ENCODE data around the gene TMTC3. TPM values are rescaled to one million over a fixed set of nuclear protein-coding genes. Genes with fewer than 3 reads are reported as not detected.
"Not testable (repeated sequence)": the region's sequence is repeated elsewhere in the genome, so short reads cannot be mapped to it uniquely, and the experiment has no call there.

The TMTC3 gene
- total RNA-seq = 1 to 10 TPM; 7.3 to 9.8 TPM

DNA sequence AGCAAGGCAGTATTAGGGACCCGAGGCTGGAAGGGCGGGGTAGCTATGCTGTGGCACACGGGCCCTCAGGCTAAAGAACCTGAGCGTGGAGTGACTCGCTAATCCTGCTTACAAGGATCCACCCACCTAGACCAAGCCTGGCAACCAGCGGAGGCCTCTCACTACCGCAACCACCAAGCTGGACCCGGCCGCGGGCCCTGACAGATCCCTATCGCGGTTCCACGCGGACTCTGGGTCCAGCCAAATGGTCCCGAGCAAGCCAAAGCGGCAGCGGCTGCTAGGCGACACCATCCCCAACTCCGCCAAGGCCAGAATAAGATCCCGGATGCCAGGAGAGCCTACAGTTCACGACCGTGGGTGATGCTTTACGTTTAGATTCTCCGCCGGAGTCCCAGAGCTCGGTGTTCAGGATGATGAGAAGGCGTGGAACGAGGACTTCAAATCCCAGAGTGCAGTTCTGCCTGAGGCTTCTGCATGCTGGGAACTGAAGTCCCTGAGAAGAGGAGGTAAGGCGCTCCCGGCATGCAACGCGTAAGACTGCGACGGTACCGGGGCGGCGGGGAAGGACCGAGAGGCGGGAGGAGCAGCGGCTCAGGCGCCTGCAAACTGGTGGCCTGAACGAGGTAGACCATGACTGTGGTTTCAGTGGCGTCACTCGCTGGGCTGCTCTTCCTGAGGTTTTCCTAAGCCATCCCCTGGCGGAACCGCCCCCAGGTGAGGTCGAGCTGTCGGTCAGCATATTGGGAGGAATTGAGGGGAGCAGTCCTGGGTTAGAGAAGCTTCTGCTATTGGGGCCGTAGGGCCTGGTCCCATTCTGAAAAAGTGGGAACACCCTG, at the start of gene TMTC3, which contains the start of gene CEP290:
Gene TMTC3, plus strand, starts transcription at position 534 of the 836 bp plus-strand sequence. CDS start 6,009 bp downstream, outside the sequence.
Gene CEP290, minus strand, starts transcription at position 315 of the 836 bp plus-strand sequence. CDS start 781 bp downstream, outside the sequence.
- Mint-ChIP-seq H3K9me3 (no peaks in the 10 kb centered on the region), H3K27me3 (ENCODE audit: low read depth) (no peaks in the 10 kb centered on the region), H3K27ac (peak within 1 kb of the TSS; percentile 91), H3K4me3 (peak within 1 kb of the TSS; percentile 95 to 97), H3K4me1 (ENCODE audit: low read depth) (peaks cover 33% of the 10 kb centered on the region), H3K36me3 (ENCODE audit: insufficient read depth in 2 of 2) (peaks cover 8 to 16% of the 10 kb centered on the region in 2 donors)
- peak; percentile 91 to 94 for DNase-seq
- peak; percentile 97 for ATAC-seq (replicated peaks in 1 of 2)

DNA sequence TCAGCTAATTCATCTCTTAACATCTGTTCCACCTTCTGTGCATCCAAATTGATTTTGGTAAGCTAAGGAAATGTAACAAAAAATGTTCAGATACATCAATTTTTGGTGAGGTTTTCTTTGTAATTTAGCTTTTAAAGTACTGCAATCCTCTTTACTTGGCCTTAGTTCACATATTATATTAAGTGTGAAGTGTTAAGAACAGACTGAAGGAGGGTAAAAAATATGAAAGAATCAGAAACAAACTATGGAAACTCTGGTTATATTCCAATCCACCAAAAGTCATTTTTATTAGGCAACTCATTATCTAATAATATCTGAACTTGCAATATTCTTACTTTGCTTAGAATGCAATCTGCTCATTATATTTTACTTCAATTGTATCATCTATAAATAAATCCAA, 49.3 kb upstream of the TMTC3 start:
- DNase-seq (no peak), ATAC-seq (replicated peaks in 1 of 2) (no peak)
- Mint-ChIP-seq H3K4me1 (ENCODE audit: low read depth) (no peaks in the 10 kb centered on the region), H3K27me3 (ENCODE audit: low read depth) (no peaks in the 10 kb centered on the region), H3K27ac (no peak overlapping the region), H3K4me3 (no peak overlapping the region), H3K36me3 (ENCODE audit: insufficient read depth in 2 of 2) (peaks cover 0 to 4% of the 10 kb centered on the region in 2 donors), H3K9me3 (no peaks in the 10 kb centered on the region)

DNA sequence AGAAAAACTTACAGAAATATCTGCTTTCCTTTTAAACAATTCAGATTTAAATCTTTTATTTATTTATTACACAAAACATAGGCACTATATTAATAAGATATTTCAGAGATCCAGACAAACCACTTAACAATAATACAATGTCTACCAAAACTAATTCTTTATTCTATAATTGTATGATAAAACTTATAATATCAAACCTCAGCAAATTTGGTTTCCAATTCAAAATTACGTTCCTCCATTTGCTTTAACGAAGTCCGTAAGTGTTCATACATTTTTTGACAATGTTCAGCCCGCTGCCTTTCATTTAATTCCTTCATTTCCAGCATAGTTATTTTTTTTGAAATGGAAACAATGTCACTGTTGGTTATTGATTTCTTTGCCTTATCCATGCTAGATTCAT, 48.5 kb upstream of the TMTC3 start:
- ATAC-seq (replicated peaks in 1 of 2) (no peak), DNase-seq (no peak)
- no peaks in the 10 kb centered on the region for H3K27me3 Mint-ChIP-seq (ENCODE audit: low read depth)
- H3K9me3 Mint-ChIP-seq = no peaks in the 10 kb centered on the region
- no peaks in the 10 kb centered on the region for H3K4me1 Mint-ChIP-seq (ENCODE audit: low read depth)
- peaks cover 0 to 5% of the 10 kb centered on the region in 2 donors for H3K36me3 Mint-ChIP-seq (ENCODE audit: insufficient read depth in 2 of 2)
- H3K4me3 Mint-ChIP-seq = no peak overlapping the region
- H3K27ac Mint-ChIP-seq = no peak overlapping the region

GRCh38 chr12:88108021-88108420, 34.1 kb upstream of the TMTC3 start:
- Mint-ChIP-seq H3K27ac (no peak overlapping the region), H3K4me1 (ENCODE audit: low read depth) (no peaks in the 10 kb centered on the region), H3K27me3 (ENCODE audit: low read depth) (no peaks in the 10 kb centered on the region), H3K9me3 (no peaks in the 10 kb centered on the region), H3K4me3 (no peak overlapping the region), H3K36me3 (ENCODE audit: insufficient read depth in 2 of 2) (peaks cover 0 to 12% of the 10 kb centered on the region in 2 donors)
- no peak for ATAC-seq (replicated peaks in 1 of 2)
- no peak for DNase-seq

GRCh38 chr12:88111074-88111652, 30.9 kb upstream of the TMTC3 start:
- Mint-ChIP-seq H3K9me3 (no peaks in the 10 kb centered on the region), H3K27me3 (ENCODE audit: low read depth) (no peaks in the 10 kb centered on the region), H3K36me3 (ENCODE audit: insufficient read depth in 2 of 2) (peaks cover 0 to 9% of the 10 kb centered on the region in 2 donors), H3K27ac (no peak overlapping the region), H3K4me3 (peak overlapping the region in 1 of 2 donors; percentile 58), H3K4me1 (ENCODE audit: low read depth) (no peaks in the 10 kb centered on the region)
- ATAC-seq (replicated peaks in 1 of 2) = no peak
- no peak for DNase-seq

- H3K27me3 Mint-ChIP-seq (ENCODE audit: low read depth) = no peaks in the 10 kb centered on the region
- H3K27ac Mint-ChIP-seq = peak overlapping the region; percentile 72
- ATAC-seq (replicated peaks in 1 of 2) (no peak), DNase-seq (no peak)
- no peak overlapping the region for H3K4me3 Mint-ChIP-seq
- H3K36me3 Mint-ChIP-seq (ENCODE audit: insufficient read depth in 2 of 2) = peaks cover 5 to 12% of the 10 kb centered on the region in 2 donors
- H3K4me1 Mint-ChIP-seq (ENCODE audit: low read depth) = no peaks in the 10 kb centered on the region
- H3K9me3 Mint-ChIP-seq = no peaks in the 10 kb centered on the region
These were observed 28.2 kb upstream of the TMTC3 start for GRCh38 chr12:88113871-88114270.

DNA sequence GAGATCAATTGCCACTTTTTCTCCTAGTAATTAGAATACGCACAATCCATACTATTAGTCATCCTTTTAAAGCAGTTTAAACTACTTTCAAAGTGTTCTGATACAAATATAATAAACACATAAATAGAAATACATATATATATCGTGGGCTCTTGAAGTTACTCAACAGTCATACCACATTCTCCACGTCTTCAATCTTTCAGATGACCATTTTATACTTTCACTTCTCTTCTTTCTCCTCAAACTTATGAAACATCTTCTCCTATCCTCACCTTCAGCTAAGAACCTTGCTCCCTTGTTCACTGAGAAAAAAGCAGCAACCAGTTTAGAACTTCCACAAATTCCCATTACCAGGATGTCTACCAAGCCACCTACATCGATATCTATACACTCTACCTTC, 19.4 kb upstream of the TMTC3 start:
- DNase-seq (no peak), ATAC-seq (replicated peaks in 1 of 2) (no peak)
- no peaks in the 10 kb centered on the region for H3K27me3 Mint-ChIP-seq (ENCODE audit: low read depth)
- no peak overlapping the region for H3K4me3 Mint-ChIP-seq
- H3K9me3 Mint-ChIP-seq = no peaks in the 10 kb centered on the region
- no peak overlapping the region for H3K27ac Mint-ChIP-seq
- no peaks in the 10 kb centered on the region for H3K4me1 Mint-ChIP-seq (ENCODE audit: low read depth)
- H3K36me3 Mint-ChIP-seq (ENCODE audit: insufficient read depth in 2 of 2) = peaks cover 3 to 8% of the 10 kb centered on the region in 2 donors

GRCh38 chr12:88127099-88127498, 15.0 kb upstream of the TMTC3 start:
- Mint-ChIP-seq H3K4me1 (ENCODE audit: low read depth) (no peaks in the 10 kb centered on the region), H3K36me3 (ENCODE audit: insufficient read depth in 2 of 2) (peaks cover 1 to 4% of the 10 kb centered on the region in 2 donors), H3K27me3 (ENCODE audit: low read depth) (no peaks in the 10 kb centered on the region), H3K27ac (no peak overlapping the region), H3K4me3 (no peak overlapping the region), H3K9me3 (no peaks in the 10 kb centered on the region)
- DNase-seq (no peak), ATAC-seq (replicated peaks in 1 of 2) (no peak)

DNA sequence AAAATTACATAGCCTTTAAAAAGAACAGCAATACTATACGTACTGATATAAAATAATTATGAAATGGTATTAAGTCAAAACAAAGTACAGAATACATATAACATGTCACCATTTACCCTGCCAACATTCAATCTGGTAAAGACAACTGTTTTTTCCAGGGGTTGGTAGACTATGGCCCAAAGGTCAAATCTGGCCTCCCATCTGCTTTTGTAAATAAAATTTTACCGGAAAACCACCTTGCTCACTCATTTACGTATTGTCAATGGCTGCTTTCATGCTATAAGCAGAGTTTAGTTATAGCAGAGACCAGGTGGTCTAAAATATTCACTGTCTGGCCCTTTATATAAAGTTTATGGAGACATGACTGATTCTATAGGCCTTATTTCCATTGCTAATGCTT, 14.3 kb upstream of the TMTC3 start:
- Mint-ChIP-seq H3K36me3 (ENCODE audit: insufficient read depth in 2 of 2) (peaks cover 1 to 4% of the 10 kb centered on the region in 2 donors), H3K9me3 (no peaks in the 10 kb centered on the region), H3K4me1 (ENCODE audit: low read depth) (no peaks in the 10 kb centered on the region), H3K4me3 (no peak overlapping the region), H3K27me3 (ENCODE audit: low read depth) (no peaks in the 10 kb centered on the region), H3K27ac (no peak overlapping the region)
- no peak for ATAC-seq (replicated peaks in 1 of 2)
- DNase-seq = no peak

- peaks cover 5 to 13% of the 10 kb centered on the region in 2 donors for H3K36me3 Mint-ChIP-seq (ENCODE audit: insufficient read depth in 2 of 2)
These were observed 9.7 kb upstream of the TMTC3 start for GRCh38 chr12:88132392-88132791.

DNA sequence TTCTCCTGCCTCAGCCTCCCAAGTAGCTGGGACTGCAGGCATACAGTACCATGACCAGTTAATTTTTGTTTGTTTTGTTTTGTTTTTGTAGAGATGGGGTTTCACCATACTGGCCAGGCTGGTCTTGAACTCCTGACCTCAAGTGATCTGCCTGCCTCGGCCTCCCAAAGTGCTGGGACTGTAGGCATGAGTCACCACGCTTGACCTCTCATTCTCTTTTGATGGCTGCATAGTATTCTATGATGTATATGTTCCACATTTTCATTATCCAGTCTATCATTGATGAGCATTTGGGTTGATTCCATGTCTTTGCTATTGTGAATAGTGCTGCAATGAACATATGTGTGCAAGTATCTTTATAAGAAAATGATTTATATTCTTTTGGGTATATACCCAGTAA, 8.9 kb upstream of the TMTC3 start:
- not testable (repeated sequence) for H3K4me1 Mint-ChIP-seq (ENCODE audit: low read depth); H3K9me3 Mint-ChIP-seq; ATAC-seq (replicated peaks in 1 of 2); H3K27ac Mint-ChIP-seq; DNase-seq; H3K27me3 Mint-ChIP-seq (ENCODE audit: low read depth); H3K4me3 Mint-ChIP-seq
- peaks cover 10 to 18% of the 10 kb centered on the region in 2 donors for H3K36me3 Mint-ChIP-seq (ENCODE audit: insufficient read depth in 2 of 2)

More at GRCh38 chr12:88132392-88132791, 9.7 kb upstream of the TMTC3 start:
- Mint-ChIP-seq H3K27ac (peak overlapping the region; percentile 15), H3K4me1 (ENCODE audit: low read depth) (no peaks in the 10 kb centered on the region), H3K27me3 (ENCODE audit: low read depth) (no peaks in the 10 kb centered on the region), H3K4me3 (no peak overlapping the region), H3K9me3 (no peaks in the 10 kb centered on the region)
- DNase-seq = no peak
- ATAC-seq (replicated peaks in 1 of 2) = no peak

DNA sequence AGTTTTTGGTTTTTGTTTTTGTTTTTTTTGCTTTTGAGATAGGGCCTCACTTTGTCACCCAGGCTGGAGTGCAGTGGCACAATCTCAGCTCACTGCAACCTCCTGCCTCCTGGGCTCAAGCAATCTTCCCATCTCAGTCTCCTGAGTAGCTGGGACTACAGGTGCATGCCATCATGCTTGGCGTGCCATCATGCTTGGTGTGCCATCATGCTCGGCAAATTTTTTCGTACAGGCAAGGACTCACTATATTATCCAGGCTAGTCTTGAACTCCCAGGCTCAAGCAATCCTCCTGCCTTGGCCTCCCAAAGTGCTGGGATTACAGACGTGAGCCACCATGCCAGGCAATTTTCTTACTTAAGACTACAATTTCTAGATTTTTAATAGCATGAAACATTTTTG, 2.4 kb upstream of the TMTC3 start:
- not testable (repeated sequence) for H3K9me3 Mint-ChIP-seq; ATAC-seq (replicated peaks in 1 of 2); H3K27me3 Mint-ChIP-seq (ENCODE audit: low read depth); DNase-seq; H3K27ac Mint-ChIP-seq; H3K4me3 Mint-ChIP-seq
- Mint-ChIP-seq H3K4me1 (ENCODE audit: low read depth) (peaks cover 17% of the 10 kb centered on the region), H3K36me3 (ENCODE audit: insufficient read depth in 2 of 2) (peaks cover 8 to 18% of the 10 kb centered on the region in 2 donors)

DNA sequence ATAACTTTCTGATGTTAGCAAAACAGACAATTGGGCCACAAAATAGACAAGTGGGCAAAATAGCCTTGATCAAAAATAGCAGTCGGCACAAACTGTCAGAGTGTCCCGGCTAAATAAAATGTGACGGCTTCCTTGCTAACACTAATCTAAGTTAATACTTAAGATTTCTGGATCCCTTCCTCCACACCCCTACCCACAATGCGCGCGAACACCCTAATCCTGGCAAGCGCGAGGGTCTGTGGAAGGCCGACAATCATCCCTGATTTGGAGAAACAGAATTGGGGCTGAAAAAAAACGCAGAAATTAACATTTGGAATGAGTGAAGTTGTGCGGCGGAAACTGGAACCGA, 708 bp upstream of the TMTC3 start:
- H3K4me1 Mint-ChIP-seq (ENCODE audit: low read depth) = peaks cover 33% of the 10 kb centered on the region

More for the DNA sequence above, 708 bp upstream of the TMTC3 start:
- H3K27me3 Mint-ChIP-seq (ENCODE audit: low read depth) = no peaks in the 10 kb centered on the region
- no peak for ATAC-seq (replicated peaks in 1 of 2)
- peak overlapping the region; percentile 95 to 97 for H3K4me3 Mint-ChIP-seq
- H3K9me3 Mint-ChIP-seq = no peaks in the 10 kb centered on the region
- no peak for DNase-seq
- peaks cover 8 to 18% of the 10 kb centered on the region in 2 donors for H3K36me3 Mint-ChIP-seq (ENCODE audit: insufficient read depth in 2 of 2)
- peak overlapping the region; percentile 91 for H3K27ac Mint-ChIP-seq
